Measurements from ENCODE around the gene ALDH1L1.

The ALDH1L1 gene

GRCh38 chr3:126100269-126100633 is 80.1 kb downstream of the ALDH1L1 start:
- H3K9me3 ChIP-seq (ENCODE audit: control insufficient read depth, insufficient read depth, low read depth, low read length): no peaks in the 10 kb centered on the region
- no peaks in the 10 kb centered on the region for H3K4me1 ChIP-seq (ENCODE audit: control insufficient read depth, insufficient read depth, low read length)
- no peaks in the 10 kb centered on the region for H3K36me3 ChIP-seq (ENCODE audit: control insufficient read depth in 2 of 2, insufficient read depth in 1 of 2, low read length in 2 of 2)
- no peak overlapping the region for H3K4me3 ChIP-seq (ENCODE audit: low read depth, low read length)
- ChIA-PET CTCF (no interaction called here), POLR2A (no interaction called here)
- H3K27ac ChIP-seq (ENCODE audit: extremely low read depth, low read depth, low read length): no peak overlapping the region
- peak; percentile 88 for TF ChIP-seq ZIC2 (tag by site-specific recombination; IDR thresholded peaks at IDR 0.05)
- no peak for TF ChIP-seq ZBTB1 (tag by site-specific recombination; IDR thresholded peaks at IDR 0.05)
- TF ChIP-seq ZNF473 (tag by site-specific recombination; IDR thresholded peaks at IDR 0.05): no peak
- no peak for TF ChIP-seq GLIS2 (tag by site-specific recombination; IDR thresholded peaks at IDR 0.05)
- TF ChIP-seq KLF8 (tag by site-specific recombination; IDR thresholded peaks at IDR 0.05): no peak

- Histone ChIP-seq H3K4me1 (ENCODE audit: control insufficient read depth, insufficient read depth, low read length) (no peaks in the 10 kb centered on the region), H3K36me3 (ENCODE audit: control insufficient read depth in 2 of 2, insufficient read depth in 1 of 2, low read length in 2 of 2) (no peaks in the 10 kb centered on the region), H3K9me3 (ENCODE audit: control insufficient read depth, insufficient read depth, low read depth, low read length) (no peaks in the 10 kb centered on the region), H3K27ac (ENCODE audit: extremely low read depth, low read depth, low read length) (no peak overlapping the region), H3K4me3 (ENCODE audit: low read depth, low read length) (no peak overlapping the region)
- CTCF ChIA-PET: interaction anchor here (1.7 kb wide), 1 partner anchor 37 kb away, joined by 4 read pairs; no protein-coding TSS in a partner anchor
- POLR2A ChIA-PET: no interaction called here
- no peak for TF ChIP-seq ZBTB48 (tag by site-specific recombination; IDR thresholded peaks at IDR 0.05)
- TF ChIP-seq ZIC2 (tag by site-specific recombination; IDR thresholded peaks at IDR 0.05): peak; percentile 96
- no peak for TF ChIP-seq CTCF (tag by site-specific recombination; IDR thresholded peaks at IDR 0.05)
- no peak for TF ChIP-seq ZNF350 (tag by site-specific recombination; IDR thresholded peaks at IDR 0.05)
- no peak for TF ChIP-seq ZSCAN4 (tag by site-specific recombination; IDR thresholded peaks at IDR 0.05)
- TF ChIP-seq OVOL3 (tag by site-specific recombination; IDR thresholded peaks at IDR 0.05): no peak
- no peak for TF ChIP-seq ZNF157 (tag by site-specific recombination; IDR thresholded peaks at IDR 0.05)
Observed at GRCh38 chr3:126098391-126098858, 82.0 kb downstream of the ALDH1L1 start.

- no peak overlapping the region for H3K4me3 ChIP-seq (ENCODE audit: low read depth, low read length)
- H3K27ac ChIP-seq (ENCODE audit: extremely low read depth, low read depth, low read length): no peak overlapping the region
- no peaks in the 10 kb centered on the region for H3K4me1 ChIP-seq (ENCODE audit: control insufficient read depth, insufficient read depth, low read length)
- H3K36me3 ChIP-seq (ENCODE audit: control insufficient read depth in 2 of 2, insufficient read depth in 1 of 2, low read length in 2 of 2): no peaks in the 10 kb centered on the region
- no peaks in the 10 kb centered on the region for H3K9me3 ChIP-seq (ENCODE audit: control insufficient read depth, insufficient read depth, low read depth, low read length)
- TF ChIP-seq ZNF768 (tag by site-specific recombination; IDR thresholded peaks at IDR 0.05) (no peak), ZNF791 (tag by site-specific recombination; IDR thresholded peaks at IDR 0.05) (no peak), ZNF335 (tag by site-specific recombination; conservative IDR thresholded peaks at IDR 0.05) (no peak), ZBTB6 (tag by site-specific recombination; IDR thresholded peaks at IDR 0.05) (no peak), ZNF362 (tag by site-specific recombination; IDR thresholded peaks at IDR 0.05) (no peak), ZNF571 (tag by site-specific recombination; IDR thresholded peaks at IDR 0.05) (no peak), ZNF350 (tag by site-specific recombination; IDR thresholded peaks at IDR 0.05) (no peak), ZIC2 (tag by site-specific recombination; IDR thresholded peaks at IDR 0.05) (no peak), ZNF510 (tag by site-specific recombination; IDR thresholded peaks at IDR 0.05; ENCODE audit: insufficient replicate concordance) (no peak), ZNF664 (tag by site-specific recombination; IDR thresholded peaks at IDR 0.05) (no peak), ZNF76 (tag by site-specific recombination; IDR thresholded peaks at IDR 0.05; ENCODE audit: borderline replicate concordance, low read depth) (no peak), SCRT2 (tag by site-specific recombination; IDR thresholded peaks at IDR 0.05) (no peak), GFI1B (tag by site-specific recombination; IDR thresholded peaks at IDR 0.05) (no peak), ZNF23 (tag by site-specific recombination; IDR thresholded peaks at IDR 0.05; ENCODE audit: borderline replicate concordance) (no peak), ZNF544 (tag by site-specific recombination; IDR thresholded peaks at IDR 0.05) (no peak), ZNF747 (tag by site-specific recombination; IDR thresholded peaks at IDR 0.05) (no peak)
- CTCF ChIA-PET: interaction anchor here (0.6 to 1.7 kb wide), 4 partner anchors 22 to 424 kb away, joined by 3 to 4 read pairs (median 3); no protein-coding TSS in a partner anchor
- POLR2A ChIA-PET: no interaction called here
Observed at GRCh38 chr3:126097801-126098200, 82.6 kb downstream of the ALDH1L1 start.
